Measurements from ENCODE around the gene PM20D2. TPM values are rescaled to one million over a fixed set of nuclear protein-coding genes. Genes with fewer than 3 reads are reported as not detected.

PM20D2 gene
- total and polyA plus RNA-seq, 12 donors, result 1.8 to 10.0 (median 5.7) TPM

DNA sequence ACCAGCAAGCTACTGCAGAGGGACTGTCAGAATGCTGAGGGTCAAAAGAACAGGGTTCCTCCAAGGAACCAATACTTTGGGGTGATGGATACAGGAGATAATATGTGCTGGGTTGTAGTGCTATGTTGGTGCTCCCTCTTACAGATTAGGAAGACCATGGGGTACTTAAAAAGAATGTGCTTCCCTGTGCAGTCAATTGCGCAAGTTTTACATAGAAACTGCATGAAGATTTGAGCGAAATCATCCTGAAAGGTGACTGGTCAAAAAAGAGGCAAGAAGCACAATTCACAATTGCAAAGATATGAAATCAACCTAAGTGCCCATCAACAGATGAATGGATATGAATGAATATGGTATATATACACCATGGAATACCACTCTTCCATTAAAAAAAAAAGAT is 37.4 kb downstream of the PM20D2 start:
- TF ChIP-seq POLR2A (IDR thresholded peaks at IDR 0.05), result no peak
- intact Hi-C loops (cut with DNase I), result no loop called here
- Histone ChIP-seq H3K36me3 (replicated peaks in 1 of 2) (no peaks in the 10 kb centered on the region), H3K27ac (no peak overlapping the region), H3K4me1 (replicated peaks in 1 of 2) (no peaks in the 10 kb centered on the region), H3K27me3 (no peaks in the 10 kb centered on the region), H3K4me3 (no peak overlapping the region), H3K9me3 (replicated peaks in 1 of 3) (no peaks in the 10 kb centered on the region)
- DNase-seq, result no peak
- WGBS, 4 donors, result 47 to 83% (median 49%) methylated on average over 2 of the region's 2 CpGs

DNA sequence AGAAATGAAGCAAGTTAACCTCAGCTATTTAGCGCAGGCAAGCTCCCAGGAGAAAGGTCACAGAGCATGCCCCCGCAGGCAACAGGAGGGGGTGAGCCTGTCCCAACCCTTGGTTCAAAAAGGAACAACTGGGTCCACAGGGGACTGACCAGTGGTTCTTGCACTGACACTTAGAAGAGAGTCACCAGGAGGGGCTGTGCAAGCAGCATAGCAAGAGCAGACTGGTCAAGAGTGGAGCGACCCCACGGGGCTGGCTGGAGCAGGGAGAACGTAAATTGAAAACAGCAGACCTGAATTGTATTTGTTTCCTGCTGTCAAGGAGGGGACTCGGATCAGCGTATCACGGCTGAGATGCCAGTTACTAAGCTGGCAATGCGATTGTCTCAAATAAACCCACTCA is 38.5 kb downstream of the PM20D2 start:
- Histone ChIP-seq H3K27ac (no peak overlapping the region), H3K4me1 (replicated peaks in 1 of 2) (no peaks in the 10 kb centered on the region), H3K36me3 (replicated peaks in 1 of 2) (no peaks in the 10 kb centered on the region), H3K9me3 (replicated peaks in 1 of 3) (no peaks in the 10 kb centered on the region), H3K4me3 (no peak overlapping the region), H3K27me3 (no peaks in the 10 kb centered on the region)
- intact Hi-C loops (cut with DNase I), result no loop called here
- TF ChIP-seq, protein P1, sequence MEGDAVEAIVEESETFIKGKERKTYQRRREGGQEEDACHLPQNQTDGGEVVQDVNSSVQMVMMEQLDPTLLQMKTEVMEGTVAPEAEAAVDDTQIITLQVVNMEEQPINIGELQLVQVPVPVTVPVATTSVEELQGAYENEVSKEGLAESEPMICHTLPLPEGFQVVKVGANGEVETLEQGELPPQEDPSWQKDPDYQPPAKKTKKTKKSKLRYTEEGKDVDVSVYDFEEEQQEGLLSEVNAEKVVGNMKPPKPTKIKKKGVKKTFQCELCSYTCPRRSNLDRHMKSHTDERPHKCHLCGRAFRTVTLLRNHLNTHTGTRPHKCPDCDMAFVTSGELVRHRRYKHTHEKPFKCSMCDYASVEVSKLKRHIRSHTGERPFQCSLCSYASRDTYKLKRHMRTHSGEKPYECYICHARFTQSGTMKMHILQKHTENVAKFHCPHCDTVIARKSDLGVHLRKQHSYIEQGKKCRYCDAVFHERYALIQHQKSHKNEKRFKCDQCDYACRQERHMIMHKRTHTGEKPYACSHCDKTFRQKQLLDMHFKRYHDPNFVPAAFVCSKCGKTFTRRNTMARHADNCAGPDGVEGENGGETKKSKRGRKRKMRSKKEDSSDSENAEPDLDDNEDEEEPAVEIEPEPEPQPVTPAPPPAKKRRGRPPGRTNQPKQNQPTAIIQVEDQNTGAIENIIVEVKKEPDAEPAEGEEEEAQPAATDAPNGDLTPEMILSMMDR (IDR thresholded peaks at IDR 0.05), result no peak
- TF ChIP-seq POLR2A (IDR thresholded peaks at IDR 0.05), result no peak
- WGBS, 4 donors, result 81 to 90% (median 87%) methylated on average over 7 to 9 of the region's 9 CpGs
- DNase-seq, result no peak

DNA sequence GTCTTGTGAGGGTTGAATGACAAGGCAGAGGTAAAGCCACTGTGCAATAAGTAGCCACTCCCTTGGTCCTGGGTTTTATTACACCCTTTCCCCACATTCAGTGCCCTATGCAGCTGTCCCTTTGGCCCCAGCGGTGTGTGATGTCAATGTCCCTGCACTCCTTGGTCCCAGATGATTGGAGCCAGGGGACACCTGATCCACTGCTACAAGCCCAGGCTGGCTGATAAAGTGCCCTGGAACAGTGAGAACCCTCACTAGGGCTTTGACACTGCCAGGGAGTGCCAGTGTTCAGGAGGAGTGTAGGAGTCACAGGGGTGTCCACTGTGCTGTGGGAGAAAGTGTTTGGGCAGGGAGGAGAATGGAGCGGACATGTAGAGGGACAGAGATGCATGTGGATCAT is 40.9 kb downstream of the PM20D2 start:
- intact Hi-C loops (cut with DNase I), result no loop called here

DNA sequence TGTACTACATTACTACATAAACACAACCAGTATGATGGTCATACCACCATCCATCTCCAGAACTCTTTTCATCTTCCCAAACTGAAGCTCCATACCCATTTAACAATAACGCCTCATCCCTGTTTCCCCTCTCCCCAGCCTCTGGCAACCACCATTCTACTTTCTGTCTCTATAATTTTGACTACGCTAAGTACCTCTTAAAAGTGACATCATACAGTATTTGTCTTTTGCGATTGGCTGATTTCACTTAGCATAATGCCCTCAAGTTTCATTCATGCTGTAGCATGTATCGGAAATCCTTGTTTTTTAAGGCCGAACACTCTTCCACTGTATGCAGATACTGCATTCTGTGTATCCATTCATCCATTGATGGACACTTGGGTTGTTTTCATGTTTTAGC is 41.6 kb downstream of the PM20D2 start:
- WGBS, 4 donors, result 77 to 88% (median 88%) methylated on average over 5 of the region's 5 CpGs
- no peak for DNase-seq
- Histone ChIP-seq H3K27me3 (no peaks in the 10 kb centered on the region), H3K9me3 (replicated peaks in 1 of 3) (no peaks in the 10 kb centered on the region), H3K27ac (no peak overlapping the region), H3K4me1 (replicated peaks in 1 of 2) (no peaks in the 10 kb centered on the region), H3K36me3 (replicated peaks in 1 of 2) (no peaks in the 10 kb centered on the region), H3K4me3 (no peak overlapping the region)
- TF ChIP-seq, protein P1 (IDR thresholded peaks at IDR 0.05), result no peak
- TF ChIP-seq POLR2A (IDR thresholded peaks at IDR 0.05), result no peak
- intact Hi-C loops (cut with DNase I), result no loop called here

More for the DNA sequence above, 40.9 kb downstream of the PM20D2 start:
- TF ChIP-seq POLR2A (IDR thresholded peaks at IDR 0.05), result no peak
- TF ChIP-seq, protein P1 (IDR thresholded peaks at IDR 0.05), result no peak
- WGBS, 4 donors, result 85 to 95% (median 95%) methylated on average over 1 to 2 of the region's 2 CpGs
- H3K27ac ChIP-seq, result no peak overlapping the region
- no peaks in the 10 kb centered on the region for H3K36me3 ChIP-seq (replicated peaks in 1 of 2)
- H3K9me3 ChIP-seq (replicated peaks in 1 of 3), result no peaks in the 10 kb centered on the region
- no peaks in the 10 kb centered on the region for H3K27me3 ChIP-seq
- H3K4me1 ChIP-seq (replicated peaks in 1 of 2), result no peaks in the 10 kb centered on the region
- no peak for DNase-seq
- H3K4me3 ChIP-seq, result no peak overlapping the region

DNA sequence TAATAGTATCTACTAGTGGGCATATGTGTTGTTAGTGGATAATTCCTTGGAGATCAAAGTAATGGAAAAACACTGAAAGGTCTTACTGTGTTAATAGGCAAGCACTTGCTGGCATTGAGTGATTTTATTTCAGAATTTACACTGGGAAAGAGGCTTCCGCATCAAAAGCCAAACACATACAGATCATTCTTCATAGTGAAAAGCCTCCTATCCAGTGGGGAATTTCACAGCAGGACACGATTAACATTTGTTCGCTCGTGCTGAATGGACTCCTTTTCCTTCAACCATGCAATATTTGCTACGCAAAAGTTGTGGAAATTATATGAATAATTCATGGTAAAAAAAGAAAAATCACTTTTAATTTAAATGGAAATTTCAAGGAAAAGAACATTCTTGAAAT is 44.9 kb downstream of the PM20D2 start:
- peaks cover 0 to 2% (median 0%) of the 10 kb centered on the region in 3 donors for H3K9me3 ChIP-seq (replicated peaks in 1 of 3)
- no peaks in the 10 kb centered on the region for H3K36me3 ChIP-seq (replicated peaks in 1 of 2)
- no peak overlapping the region for H3K4me3 ChIP-seq
- WGBS, 4 donors, result 68 to 80% (median 77%) methylated on average over 5 of the region's 5 CpGs
- no peaks in the 10 kb centered on the region for H3K27me3 ChIP-seq
- H3K4me1 ChIP-seq (replicated peaks in 1 of 2), result no peaks in the 10 kb centered on the region
- no peak overlapping the region for H3K27ac ChIP-seq
- no peak for DNase-seq
- TF ChIP-seq, protein P1 (IDR thresholded peaks at IDR 0.05), result no peak
- TF ChIP-seq POLR2A (IDR thresholded peaks at IDR 0.05), result no peak
- intact Hi-C loops (cut with DNase I), result no loop called here
